Right lung (tissue), 5 donors: ENCODE results near the gene MYADML2. TPM values are rescaled to one million over a fixed set of nuclear protein-coding genes. Genes with fewer than 3 reads are reported as not detected.
A peak's percentile ranks its signal among the peaks of the same experiment; 100 is the strongest.

Source experiments
- DNase-seq, 2 donors: peaks; one replicate each; pipeline ENCODE4 v3.0.0-alpha.2; 2013
- polyA plus RNA-seq, 5 donors: library from polyadenylated mRNA; unstranded; fragments of 120-200 nt; gene quantifications; one replicate each; pipeline versions ENCODE4 v1.2.1 to v1.2.3, GENCODE V29; 2013; ENCODE audit warnings: inconsistent platforms in 1 of 5, low replicate concordance in 1 of 5; ENCODE audit not compliant: insufficient read length in 5 of 5, insufficient read depth in 1 of 5

The MYADML2 gene
- polyA plus RNA-seq, 5 donors = 0.10 to 1.2 (median 0.17) TPM; not detected in 1

- no peak for DNase-seq
Observed at GRCh38 chr17:81980122-81980521, 33.1 kb upstream of the MYADML2 start.

GRCh38 chr17:81978524-81979298 lies 31.7 kb upstream of the MYADML2 start:
- no peak for DNase-seq

DNA sequence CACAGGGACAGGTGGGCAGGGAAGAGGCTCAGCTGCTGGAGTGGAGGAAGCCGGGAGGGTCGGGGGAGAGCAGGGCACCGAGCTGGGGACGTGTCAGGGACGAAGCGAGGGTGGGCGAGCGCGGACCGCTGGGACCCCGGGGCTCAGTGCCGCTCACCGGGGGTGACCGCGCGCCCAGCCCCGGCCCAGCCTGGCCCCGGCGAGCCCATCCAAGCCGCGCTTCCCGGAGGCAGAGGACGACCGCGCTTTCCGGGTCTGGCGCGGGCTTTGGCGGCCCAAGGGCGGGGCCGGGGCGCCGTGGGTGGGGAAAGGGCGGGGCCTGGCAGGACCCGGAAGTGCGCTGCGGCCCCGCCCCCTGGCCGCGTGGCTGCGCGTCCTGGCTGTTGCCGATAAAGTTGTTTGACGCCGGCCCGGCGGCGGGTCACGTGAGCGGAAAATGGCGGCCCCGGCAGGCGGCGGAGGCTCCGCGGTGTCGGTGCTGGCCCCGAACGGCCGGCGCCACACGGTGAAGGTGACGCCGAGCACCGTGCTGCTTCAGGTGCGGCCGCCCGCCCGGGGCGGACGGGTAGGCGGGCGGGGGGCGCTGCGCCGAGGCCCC lies 30.3 kb upstream of the MYADML2 start, which contains the start of gene ASPSCR1:
ASPSCR1 (plus strand) TSS at position 419 of the 598 bp plus-strand sequence; CDS start at position 437, 18 bp downstream.
- peak; percentile 93 for DNase-seq

DNA sequence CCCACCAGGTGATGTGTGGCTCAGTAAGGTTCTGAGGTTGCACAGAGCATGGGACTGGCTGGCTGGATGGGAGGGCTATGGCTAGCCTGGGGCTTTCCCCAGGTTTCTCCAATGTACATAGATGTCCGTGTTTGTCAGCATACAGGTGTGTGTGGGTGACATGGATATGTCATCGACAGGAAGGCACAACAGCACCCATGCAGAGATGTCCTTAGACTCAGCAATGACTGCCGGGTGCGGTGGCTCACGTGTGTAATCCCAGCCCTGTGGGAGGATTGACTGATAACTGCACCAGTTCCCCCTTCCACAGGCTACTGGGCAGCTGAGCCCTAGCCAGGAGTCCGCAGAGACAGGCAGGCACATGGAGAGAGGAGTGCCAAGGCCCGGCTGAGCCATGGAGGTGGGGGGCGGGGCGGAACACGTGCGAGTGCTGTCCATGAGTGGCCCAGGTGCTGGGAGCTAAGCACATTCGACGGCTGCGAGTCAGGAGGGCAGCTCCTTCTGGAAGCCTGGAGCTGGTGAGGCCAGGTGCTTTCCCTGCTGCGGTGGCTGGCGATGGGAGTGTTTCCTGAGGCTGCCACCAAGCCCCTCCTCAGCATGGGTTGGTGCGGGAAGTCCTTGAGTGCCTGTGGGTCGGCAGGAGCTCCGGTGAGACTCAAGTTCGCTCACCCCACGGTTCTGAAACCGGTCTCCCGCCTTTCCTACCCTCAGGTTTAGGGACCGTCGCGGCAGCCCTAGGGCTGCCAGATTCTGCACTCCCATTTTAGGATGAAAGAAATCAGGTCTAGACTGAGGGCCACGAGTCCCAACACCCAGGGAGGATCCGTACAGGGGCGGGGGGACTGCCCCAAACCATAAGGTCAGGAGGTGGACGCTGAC lies 29.5 kb upstream of the MYADML2 start:
- DNase-seq = no peak

- DNase-seq = no peak
Observed at GRCh38 chr17:81973432-81973831, 26.4 kb upstream of the MYADML2 start.

DNA sequence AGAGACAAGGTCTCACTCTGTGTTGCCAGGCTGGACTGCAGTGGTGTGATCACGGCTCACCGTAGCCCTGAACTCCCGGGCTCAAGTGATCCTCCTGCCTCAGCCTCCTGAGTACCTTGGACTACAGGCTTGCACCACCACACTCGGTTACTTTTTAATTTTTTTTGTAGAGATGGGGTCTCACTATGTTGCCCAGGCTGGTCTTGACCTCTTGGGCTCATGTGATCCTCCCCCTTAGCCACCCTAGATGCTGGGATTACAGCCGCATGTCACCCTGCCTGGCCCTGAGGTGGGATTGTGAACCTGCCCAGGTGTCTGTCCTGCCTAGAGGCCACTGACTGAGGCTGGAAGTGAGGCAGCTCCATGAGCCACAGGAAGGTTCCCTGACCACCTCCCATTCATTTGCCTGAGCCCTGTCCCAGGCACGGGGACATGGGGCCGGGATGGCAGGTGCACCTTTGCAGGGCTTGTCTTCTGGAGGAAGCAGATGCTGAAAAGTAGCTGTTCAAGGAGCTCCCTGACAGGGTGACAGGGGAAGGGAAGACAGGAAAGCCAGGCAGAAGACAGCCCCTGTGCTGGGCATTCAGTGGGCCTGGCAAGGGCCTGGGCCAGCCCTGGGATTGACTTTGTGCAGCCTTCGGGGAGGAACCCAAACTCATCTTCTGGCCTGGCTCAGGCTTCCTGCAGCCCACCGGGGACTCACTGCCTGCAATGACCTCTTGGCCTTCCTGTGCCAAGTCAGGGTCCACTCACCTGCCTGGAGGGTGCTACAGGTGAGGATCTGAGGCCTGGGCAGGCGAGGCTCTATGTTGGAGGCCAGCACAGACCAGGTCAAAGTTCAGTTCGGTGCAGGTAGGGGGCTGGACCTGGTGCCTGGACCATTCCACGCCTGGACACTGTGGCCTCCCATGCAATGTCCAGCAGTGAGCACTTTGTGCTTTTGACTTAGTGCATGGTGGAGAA lies 22.1 kb upstream of the MYADML2 start:
- DNase-seq = no peak

GRCh38 chr17:81968396-81968745 lies 21.3 kb upstream of the MYADML2 start:
- DNase-seq = no peak

DNA sequence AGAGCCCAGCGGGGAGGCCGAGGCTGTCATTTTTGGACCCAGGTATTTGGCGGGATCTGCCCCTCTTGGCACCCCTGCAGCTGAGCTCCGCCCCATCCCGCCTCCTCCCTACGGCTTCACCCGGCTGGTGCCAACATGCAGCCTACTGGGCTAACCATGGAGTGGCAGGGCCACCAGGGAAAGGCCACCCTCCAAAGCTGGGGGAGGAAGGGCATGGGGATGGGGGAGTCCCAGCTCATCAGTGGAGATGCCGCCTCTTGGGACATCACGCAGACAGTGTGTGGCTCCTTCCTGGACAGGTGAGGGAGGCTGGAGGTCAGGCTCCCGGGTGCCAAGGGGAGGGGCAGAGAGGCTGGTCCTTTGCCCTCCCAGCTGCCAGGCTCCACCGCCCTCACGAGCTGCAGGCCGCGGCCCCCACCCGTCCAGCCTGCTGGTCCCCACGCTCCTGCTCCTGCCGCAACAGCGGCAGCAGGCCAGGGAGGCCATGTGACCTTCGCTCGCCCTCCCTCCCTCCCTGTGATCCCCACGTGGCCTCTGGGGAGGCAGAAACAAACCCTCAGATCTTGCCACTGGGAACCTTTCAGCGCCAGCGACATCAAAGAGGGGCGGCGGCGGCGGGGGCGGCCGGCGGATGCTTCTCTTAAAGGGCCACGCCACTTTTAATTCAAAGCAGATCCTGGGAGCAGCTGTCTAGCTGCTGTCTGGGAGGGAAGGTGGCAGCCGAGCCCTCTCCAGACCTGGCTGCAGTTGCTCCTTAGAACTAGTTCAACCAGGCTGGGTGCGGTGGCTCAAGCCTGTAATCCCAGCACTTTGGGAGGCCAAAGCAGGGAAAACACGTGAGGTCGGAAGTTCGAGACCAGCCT lies 20.7 kb upstream of the MYADML2 start:
- peak; percentile 80 to 88 for DNase-seq

DNA sequence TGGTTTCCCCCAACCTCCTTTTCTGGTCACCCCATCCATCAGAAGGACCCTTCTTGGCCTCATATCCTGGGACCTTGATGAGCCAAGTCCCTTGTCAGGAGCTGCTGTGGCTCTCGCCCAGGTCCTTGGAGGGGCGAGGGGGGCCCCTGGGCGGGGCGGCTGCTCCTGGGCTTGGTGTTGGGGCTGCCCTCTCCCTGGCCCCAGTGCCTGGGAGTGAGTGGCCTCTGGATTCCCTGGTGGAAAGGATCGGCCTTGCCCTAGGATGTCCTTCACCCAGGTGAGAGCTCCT lies 20.2 kb upstream of the MYADML2 start:
- no peak for DNase-seq

GRCh38 chr17:81966343-81967243 lies 19.6 kb upstream of the MYADML2 start:
- DNase-seq = peak; percentile 90 to 93

DNA sequence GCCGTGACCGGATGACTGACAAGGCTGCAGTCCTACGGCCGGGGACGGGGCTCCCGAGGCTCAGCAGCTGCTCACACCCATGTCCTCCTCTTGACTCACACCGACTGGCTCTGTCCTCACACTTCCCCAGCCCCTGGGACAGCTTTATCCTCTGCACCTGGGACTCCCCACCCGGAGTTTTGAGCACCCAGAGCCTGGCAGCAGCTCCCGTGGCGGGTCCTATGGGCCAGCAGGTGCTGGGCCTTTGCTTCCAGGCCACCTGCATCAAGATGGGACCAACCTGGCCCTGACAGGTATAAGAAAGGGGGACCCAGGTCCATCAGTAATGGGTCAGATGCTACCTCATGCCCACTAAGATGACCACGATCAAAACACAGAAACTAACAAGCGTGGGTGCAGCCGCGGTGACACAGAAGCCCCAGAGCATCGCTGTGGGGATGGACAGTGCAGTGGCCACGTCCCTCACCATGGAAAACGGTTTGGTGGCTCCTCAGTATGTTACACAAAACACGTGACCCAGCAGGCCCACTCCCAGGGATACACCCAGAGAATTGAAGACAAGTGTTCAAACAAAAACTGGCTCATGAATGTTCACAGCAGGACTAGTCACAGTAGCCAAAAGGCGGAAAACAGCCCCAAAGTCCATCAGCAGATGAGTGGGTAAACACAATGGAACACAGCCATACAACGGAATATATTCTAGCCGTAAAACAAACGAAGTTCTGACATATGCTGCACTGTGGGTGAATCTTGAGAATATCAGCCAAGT lies 17.2 kb upstream of the MYADML2 start:
- DNase-seq = no peak

DNA sequence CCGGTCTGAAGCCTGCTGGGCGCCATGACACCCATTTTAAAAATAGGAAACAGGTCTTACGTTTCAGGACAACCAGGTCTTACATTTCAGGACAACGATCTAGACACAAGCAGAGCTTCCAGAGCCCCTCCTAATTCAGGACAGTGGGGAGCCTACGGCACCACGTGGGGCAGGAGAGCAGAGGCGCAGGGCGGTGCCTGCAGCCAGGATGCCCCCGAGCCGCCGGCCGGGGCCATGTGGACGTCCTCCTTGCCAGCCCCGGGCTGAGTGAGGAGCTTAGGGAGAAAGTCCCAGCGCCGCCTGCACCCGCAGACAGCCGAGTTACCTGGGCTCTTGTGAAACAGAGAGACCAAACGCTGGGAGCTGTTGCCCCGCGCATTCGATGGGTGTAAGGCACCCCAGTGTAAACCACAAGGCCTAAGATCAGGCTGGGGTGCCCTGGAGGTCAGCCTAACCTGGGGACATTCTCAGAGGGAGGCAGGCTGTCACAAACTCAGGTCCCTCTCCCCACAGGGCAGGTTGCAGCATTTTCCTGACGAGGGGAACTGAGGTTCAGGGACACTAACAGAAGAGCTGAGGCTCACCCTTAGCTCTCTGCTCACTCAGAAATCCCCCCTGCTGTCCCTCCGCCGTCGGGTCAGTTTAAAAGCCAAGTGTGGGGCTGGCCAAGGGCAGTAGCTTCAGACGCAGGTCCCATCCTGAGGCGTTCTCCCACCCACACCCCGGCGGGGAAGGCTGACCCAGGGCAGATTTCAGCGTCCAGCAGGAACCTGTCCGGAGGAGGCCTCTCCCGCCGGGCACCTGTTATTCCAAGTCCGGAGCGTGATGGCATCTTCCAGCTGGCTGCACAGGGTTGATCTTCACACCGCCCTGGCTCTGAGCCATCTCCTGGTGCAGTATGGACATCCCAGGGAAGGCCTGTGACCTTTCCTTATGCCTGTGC lies 15.7 kb upstream of the MYADML2 start:
- DNase-seq = no peak

DNA sequence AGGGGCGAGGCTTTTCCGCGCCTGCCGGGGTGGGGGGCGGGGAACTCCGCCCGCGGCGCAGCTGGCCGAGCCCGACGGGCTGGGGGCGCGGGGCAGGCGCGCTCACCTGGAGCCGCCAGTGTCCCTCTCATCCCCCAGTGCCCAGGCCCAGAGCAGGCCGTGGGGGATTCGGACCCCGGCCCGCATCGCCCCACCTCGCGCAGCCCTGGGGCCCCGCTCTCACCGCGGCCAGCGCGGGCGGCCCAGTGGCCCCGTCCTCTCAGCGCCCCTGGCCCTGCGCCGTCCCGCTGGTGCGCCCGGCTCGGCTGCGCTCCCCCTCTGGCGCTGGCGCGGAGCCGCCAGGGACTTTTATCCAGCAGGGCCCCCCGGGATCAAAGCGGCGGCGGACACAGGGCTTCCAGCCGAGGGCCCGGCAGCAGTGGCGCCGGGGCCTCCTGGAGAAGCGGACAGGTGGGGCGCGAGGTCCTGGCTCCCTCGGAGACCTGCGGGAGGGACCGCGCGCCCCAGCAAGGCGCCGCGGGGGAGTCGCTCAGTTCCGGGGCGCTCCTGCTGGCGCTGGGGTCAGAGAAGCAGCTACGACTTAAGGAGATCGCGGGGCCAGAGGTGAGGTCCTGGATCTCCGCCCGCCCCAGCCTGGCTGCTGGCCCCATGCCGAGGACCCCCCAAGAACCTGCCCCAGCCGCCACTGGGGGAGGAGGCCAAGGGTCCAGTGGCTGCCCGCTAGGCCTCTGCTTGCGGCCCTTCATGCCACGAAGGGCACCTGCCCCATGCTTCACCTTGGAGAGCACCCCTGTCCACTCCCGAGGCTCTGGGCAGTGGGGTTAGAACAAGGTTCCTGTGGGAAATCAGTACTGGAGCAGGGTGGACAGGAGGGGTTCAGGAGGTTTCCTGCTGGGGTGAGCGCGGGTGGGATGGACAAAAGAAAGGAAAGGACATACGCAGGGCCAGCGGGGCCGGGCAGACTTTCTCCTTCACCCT lies 14.8 kb upstream of the MYADML2 start:
- DNase-seq = no peak

DNA sequence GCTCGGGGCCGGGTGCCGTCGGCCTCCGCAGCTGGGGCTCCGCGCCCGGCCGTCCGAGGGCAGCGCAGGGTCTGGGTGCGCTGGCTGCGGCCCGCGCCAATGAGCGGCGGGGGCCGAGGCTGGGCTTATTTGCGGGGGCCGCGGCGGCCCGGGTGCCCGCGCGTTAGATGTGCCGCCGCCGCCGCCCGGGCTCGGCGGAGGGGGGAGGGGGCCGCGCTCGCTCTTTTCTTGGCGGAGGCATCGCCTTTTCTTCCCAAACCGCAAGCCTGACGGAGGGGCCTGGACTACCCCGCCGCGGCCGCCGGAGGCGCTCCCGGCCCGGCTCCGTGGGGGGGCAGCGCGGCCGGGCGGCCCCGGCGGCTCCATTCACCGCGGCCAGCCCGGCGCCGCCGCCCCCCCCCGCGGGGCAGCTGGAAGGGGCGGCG lies 14.1 kb upstream of the MYADML2 start, which contains the start of gene NOTUM:
NOTUM (minus strand) TSS at position 101 of the 425 bp plus-strand sequence. CDS start 278 bp downstream, outside the sequence.
- no peak for DNase-seq

- no peak for DNase-seq
Observed at GRCh38 chr17:81960130-81960958, 13.3 kb upstream of the MYADML2 start.
